HepG2 (cell line): Measurements from ENCODE around the gene VSNL1.

Source experiments
- BHLHE40 ChIP-seq: IDR thresholded peaks from 2 replicates; pipeline ENCODE4 v1.6.1; 2011; ENCODE audit warnings: low read length, improper control_type of control experiment
- CBX1 ChIP-seq: IDR thresholded peaks from one replicate; pipeline ENCODE4 v1.6.1; 2016; ENCODE audit warnings: antibody characterized with exemption, low read depth
- EZH2 ChIP-seq: conservative IDR thresholded peaks from 2 replicates; pipeline ENCODE4 v1.6.1; 2012; ENCODE audit warnings: mild to moderate bottlenecking, low read depth, low read length, moderate library complexity
- FOXM1 ChIP-seq: sonication (generic); formaldehyde crosslinking; IDR thresholded peaks from 2 replicates; pipeline ENCODE4 v1.5.0; 2020; ENCODE audit warnings: missing genetic modification reagents
- HNRNPUL1 ChIP-seq: fragments of 200-400 bp; formaldehyde crosslinking; IDR thresholded peaks from 2 replicates; pipeline ENCODE4 v1.6.1; 2017; ENCODE audit warnings: low read depth, mild to moderate bottlenecking, low read length, moderate library complexity
- JUN ChIP-seq: sonication (generic); formaldehyde crosslinking; IDR thresholded peaks from 2 replicates; pipeline ENCODE4 v1.4.0; 2020; ENCODE audit warnings: mild to moderate bottlenecking, missing genetic modification reagents
- POLR2AphosphoS5 ChIP-seq: IDR thresholded peaks from 2 replicates; pipeline ENCODE4 v1.6.1; 2012; ENCODE audit warnings: low read depth, low read length
- REXO4 ChIP-seq: sonication (generic); formaldehyde crosslinking; IDR thresholded peaks from 2 replicates; pipeline ENCODE4 v1.8.0; 2022; ENCODE audit warnings: missing genetic modification reagents, mild to moderate bottlenecking, borderline replicate concordance
- SMC3 ChIP-seq: IDR thresholded peaks from 2 replicates; pipeline ENCODE4 v1.6.1; 2011; ENCODE audit warnings: low read length, improper control_type of control experiment
- TCF7 ChIP-seq: sonication (generic); IDR thresholded peaks from 2 replicates; pipeline ENCODE4 v1.6.1; 2016; ENCODE audit warnings: antibody characterized with exemption, low read depth
- TF ChIP-seq, protein P1 (sequence below), 2 experiments: IDR thresholded peaks; 2 replicates each; pipeline ENCODE4 v1.6.1; 2011 to 2012; ENCODE audit warnings: low read length in 2 of 2, borderline replicate concordance in 1 of 2, low read depth in 1 of 2, mild to moderate bottlenecking in 1 of 2, moderate library complexity in 1 of 2

DNA sequence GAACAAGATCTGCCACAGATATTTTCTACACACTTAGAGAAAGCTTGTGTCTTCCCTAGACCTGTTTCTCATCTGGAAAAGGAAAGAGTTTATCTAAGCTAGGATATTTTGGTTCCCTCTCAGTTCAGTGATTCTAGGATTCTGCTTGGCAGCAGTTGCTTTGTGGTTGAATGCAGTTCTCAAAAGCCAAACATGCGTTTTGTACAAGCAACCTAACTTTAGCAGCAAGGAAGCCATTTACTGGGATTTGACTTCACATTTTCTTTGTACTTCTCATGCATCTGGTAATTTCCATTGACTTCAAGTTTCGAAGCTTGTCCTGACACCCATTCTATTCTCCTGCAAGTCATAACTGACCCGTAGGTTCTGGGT lies 33.3 kb downstream of the VSNL1 start:
- no peak for TF ChIP-seq EZH2
- TF ChIP-seq, protein P1, sequence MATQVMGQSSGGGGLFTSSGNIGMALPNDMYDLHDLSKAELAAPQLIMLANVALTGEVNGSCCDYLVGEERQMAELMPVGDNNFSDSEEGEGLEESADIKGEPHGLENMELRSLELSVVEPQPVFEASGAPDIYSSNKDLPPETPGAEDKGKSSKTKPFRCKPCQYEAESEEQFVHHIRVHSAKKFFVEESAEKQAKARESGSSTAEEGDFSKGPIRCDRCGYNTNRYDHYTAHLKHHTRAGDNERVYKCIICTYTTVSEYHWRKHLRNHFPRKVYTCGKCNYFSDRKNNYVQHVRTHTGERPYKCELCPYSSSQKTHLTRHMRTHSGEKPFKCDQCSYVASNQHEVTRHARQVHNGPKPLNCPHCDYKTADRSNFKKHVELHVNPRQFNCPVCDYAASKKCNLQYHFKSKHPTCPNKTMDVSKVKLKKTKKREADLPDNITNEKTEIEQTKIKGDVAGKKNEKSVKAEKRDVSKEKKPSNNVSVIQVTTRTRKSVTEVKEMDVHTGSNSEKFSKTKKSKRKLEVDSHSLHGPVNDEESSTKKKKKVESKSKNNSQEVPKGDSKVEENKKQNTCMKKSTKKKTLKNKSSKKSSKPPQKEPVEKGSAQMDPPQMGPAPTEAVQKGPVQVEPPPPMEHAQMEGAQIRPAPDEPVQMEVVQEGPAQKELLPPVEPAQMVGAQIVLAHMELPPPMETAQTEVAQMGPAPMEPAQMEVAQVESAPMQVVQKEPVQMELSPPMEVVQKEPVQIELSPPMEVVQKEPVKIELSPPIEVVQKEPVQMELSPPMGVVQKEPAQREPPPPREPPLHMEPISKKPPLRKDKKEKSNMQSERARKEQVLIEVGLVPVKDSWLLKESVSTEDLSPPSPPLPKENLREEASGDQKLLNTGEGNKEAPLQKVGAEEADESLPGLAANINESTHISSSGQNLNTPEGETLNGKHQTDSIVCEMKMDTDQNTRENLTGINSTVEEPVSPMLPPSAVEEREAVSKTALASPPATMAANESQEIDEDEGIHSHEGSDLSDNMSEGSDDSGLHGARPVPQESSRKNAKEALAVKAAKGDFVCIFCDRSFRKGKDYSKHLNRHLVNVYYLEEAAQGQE (IDR thresholded peaks at IDR 0.05; ENCODE audit: borderline replicate concordance in 1 of 2, low read depth in 1 of 2, low read length in 2 of 2) = no peak
- no peak for TF ChIP-seq JUN (CRISPR knock-in tag)
- TF ChIP-seq CBX1 = no peak
- TF ChIP-seq SMC3 = no peak
- no peak for TF ChIP-seq POLR2AphosphoS5
- TF ChIP-seq TCF7 = no peak
- no peak for TF ChIP-seq BHLHE40
- no peak for TF ChIP-seq REXO4 (CRISPR knock-in tag)
- no peak for TF ChIP-seq HNRNPUL1
- TF ChIP-seq FOXM1 (CRISPR knock-in tag) = no peak
